DND-41 (cell line): ENCODE data around the gene TTPAL.

Experiments used
- CTCF ChIP-seq: IDR thresholded peaks from 2 replicates; pipeline ENCODE4 v1.5.1; 2012; ENCODE audit warnings: borderline replicate concordance, low read length, moderate library complexity, mild to moderate bottlenecking; ENCODE audit not compliant: poor library complexity, severe bottlenecking; ENCODE audit errors: extremely low read depth
- EZH2 ChIP-seq: IDR thresholded peaks from 3 replicates; pipeline ENCODE4 v1.6.1; 2012; ENCODE audit warnings: borderline replicate concordance, low read depth, mild to moderate bottlenecking, moderate library complexity, low read length, inconsistent platforms; ENCODE audit not compliant: severe bottlenecking

- TF ChIP-seq CTCF (no peak), EZH2 (no peak)
Measured at GRCh38 chr20:44450903-44451450, 24.7 kb upstream of the TTPAL start.
